Activated naive CD4-positive, alpha-beta T cell treated with anti-CD3 and anti-CD28 coated beads, Interleukin-2, amount 10 ng/mL, durations not matched to agents 7 days and 5 days (primary cell): ENCODE measurements around the gene PLBD2.

ENCODE experiments used
- CTCF ChIA-PET: fragments of 350-600 bp; sonication (Branson Sonifier 250); formaldehyde crosslinking; loops from one replicate; lab custom pipeline; 2021; ENCODE audit warnings: antibody characterized with exemption; lab: Charles Lee
- DNase-seq: peaks from one replicate; pipeline ENCODE4 v3.0.0-alpha.2; 2020
- H3K27ac Mint-ChIP-seq: one replicate; pipeline ENCODE4 v1.8.0; 2021; ENCODE audit warnings: mild to moderate bottlenecking, moderate library complexity, mixed read lengths
- H3K27me3 Mint-ChIP-seq: one replicate; pipeline ENCODE4 v1.8.0; 2021; ENCODE audit warnings: mild to moderate bottlenecking, mixed read lengths
- H3K36me3 Mint-ChIP-seq: one replicate; pipeline ENCODE4 v1.8.0; 2021; ENCODE audit warnings: mixed read lengths
- H3K4me1 Mint-ChIP-seq: one replicate; pipeline ENCODE4 v1.8.0; 2021; ENCODE audit warnings: mixed read lengths
- H3K4me3 Mint-ChIP-seq: one replicate; pipeline ENCODE4 v1.8.0; 2021; ENCODE audit warnings: mild to moderate bottlenecking, moderate library complexity, mixed read lengths
- H3K9me3 Mint-ChIP-seq: one replicate; pipeline ENCODE4 v1.8.0; 2021; ENCODE audit warnings: mixed read lengths

Gene PLBD2

DNA sequence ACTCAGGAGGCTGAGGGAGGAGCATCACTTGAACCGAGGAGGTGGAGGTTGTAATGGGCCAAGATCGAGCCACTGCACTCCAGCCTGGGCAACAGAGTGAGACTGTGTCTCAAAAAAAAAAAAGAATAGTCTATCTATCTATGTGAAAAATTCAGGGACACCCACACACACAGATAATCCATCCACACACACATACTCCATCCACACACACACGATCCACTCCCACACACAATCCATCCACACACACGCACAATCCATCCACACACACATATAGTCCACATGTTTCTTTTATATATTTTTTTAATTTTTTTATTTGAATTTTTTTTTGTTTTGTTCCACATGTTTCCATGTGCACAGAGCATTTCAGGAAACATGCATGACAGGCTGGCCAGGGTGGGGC lies 42.0 kb downstream of the PLBD2 start:
- Mint-ChIP-seq H3K27me3 (peaks cover 52% of the 10 kb centered on the region), H3K36me3 (no peaks in the 10 kb centered on the region), H3K4me1 (no peaks in the 10 kb centered on the region), H3K27ac (no peak overlapping the region), H3K4me3 (no peak overlapping the region), H3K9me3 (no peaks in the 10 kb centered on the region)
- DNase-seq: no peak
- CTCF ChIA-PET: interaction anchor here (0.9 kb wide), 1 partner anchor 65 kb away, joined by 3 read pairs; the partner anchor contains the start of gene SLC8B1

DNA sequence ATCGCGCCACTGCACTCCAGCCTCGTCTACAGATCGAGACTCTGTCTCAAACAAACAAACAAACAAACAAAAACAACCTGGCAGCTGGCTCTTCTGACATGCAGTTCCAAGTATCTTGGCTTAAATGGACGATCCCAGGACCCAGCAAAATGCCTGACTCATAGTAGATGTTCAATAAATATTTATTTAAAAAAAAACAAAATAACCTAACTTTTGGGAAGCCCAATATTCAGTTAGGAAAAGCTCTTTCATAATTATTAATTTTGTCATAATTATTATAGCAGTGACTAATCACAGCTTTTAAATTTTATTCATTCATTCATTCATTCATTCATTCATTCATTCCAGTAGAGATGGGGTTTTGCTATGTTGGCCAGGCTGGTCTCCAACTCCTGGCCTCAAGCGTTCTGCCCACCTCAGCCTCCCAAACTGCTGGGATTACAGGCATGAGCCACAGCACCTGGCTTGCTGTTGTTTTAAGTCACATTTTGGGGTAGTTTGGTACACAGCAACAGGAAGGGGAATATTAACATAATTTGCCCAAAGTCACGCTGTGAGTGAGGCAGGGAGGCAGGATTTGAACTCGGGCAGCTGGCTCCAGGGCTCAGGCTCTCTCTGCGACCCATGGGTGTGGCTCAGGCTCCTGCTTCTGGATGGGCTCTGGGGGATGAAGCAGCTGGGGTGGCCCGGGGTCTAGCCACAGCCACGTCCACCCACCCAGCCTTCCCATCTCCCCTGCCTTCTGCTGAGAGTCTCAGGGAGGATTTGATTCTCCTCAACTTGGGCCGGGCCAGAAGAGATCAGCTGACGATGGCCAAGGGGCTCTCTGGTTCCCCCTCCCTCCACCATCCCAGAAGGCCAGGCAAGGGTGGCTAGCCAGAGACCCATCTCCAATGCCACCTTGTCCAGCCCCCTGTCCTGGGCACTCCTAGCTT lies 42.9 kb downstream of the PLBD2 start:
- Mint-ChIP-seq H3K27ac (no peak overlapping the region), H3K27me3 (peaks cover 52% of the 10 kb centered on the region), H3K36me3 (no peaks in the 10 kb centered on the region), H3K9me3 (no peaks in the 10 kb centered on the region), H3K4me1 (no peaks in the 10 kb centered on the region), H3K4me3 (no peak overlapping the region)
- DNase-seq: no peak
- CTCF ChIA-PET: interaction anchor here (0.6 kb wide), 1 partner anchor 133 kb away, joined by 3 read pairs; no protein-coding TSS in a partner anchor

DNA sequence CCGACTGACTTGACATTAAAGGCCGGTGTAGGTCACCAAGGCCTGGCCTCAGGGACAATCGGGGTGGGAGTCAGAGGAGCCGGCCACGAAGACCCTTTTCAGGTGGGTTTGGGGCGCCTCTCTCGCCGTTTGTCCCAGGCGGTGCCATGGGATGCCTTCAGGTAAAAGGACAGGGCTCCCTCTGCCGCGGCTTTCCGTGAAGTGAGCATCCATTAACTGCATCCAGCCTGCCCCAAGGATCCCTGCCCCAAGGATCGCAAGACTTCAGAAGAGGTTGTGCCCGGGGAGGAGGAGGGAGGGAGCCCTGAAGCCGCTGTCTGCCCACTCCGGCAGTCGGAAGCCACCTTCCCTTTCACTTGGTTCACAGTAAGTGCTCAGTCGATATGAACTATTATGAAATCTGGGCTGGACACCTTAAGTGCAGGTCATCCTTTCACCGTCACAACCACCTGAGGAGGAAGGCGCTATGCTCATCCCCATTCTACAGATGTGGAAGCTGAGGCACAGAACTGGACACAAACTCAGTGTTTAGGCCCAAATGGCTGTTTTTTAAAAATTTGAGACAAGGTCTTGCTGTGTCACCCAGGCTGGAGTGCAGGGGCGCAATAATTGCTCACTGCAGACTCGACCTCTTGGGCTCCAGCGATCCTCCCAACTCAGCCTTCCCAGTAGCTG lies 44.3 kb downstream of the PLBD2 start:
- H3K4me1 Mint-ChIP-seq: no peaks in the 10 kb centered on the region
- no peaks in the 10 kb centered on the region for H3K9me3 Mint-ChIP-seq
- no peak overlapping the region for H3K4me3 Mint-ChIP-seq
- no peak for DNase-seq
- no peaks in the 10 kb centered on the region for H3K36me3 Mint-ChIP-seq
- CTCF ChIA-PET: no interaction called here
- H3K27me3 Mint-ChIP-seq: peaks cover 49% of the 10 kb centered on the region
- no peak overlapping the region for H3K27ac Mint-ChIP-seq

DNA sequence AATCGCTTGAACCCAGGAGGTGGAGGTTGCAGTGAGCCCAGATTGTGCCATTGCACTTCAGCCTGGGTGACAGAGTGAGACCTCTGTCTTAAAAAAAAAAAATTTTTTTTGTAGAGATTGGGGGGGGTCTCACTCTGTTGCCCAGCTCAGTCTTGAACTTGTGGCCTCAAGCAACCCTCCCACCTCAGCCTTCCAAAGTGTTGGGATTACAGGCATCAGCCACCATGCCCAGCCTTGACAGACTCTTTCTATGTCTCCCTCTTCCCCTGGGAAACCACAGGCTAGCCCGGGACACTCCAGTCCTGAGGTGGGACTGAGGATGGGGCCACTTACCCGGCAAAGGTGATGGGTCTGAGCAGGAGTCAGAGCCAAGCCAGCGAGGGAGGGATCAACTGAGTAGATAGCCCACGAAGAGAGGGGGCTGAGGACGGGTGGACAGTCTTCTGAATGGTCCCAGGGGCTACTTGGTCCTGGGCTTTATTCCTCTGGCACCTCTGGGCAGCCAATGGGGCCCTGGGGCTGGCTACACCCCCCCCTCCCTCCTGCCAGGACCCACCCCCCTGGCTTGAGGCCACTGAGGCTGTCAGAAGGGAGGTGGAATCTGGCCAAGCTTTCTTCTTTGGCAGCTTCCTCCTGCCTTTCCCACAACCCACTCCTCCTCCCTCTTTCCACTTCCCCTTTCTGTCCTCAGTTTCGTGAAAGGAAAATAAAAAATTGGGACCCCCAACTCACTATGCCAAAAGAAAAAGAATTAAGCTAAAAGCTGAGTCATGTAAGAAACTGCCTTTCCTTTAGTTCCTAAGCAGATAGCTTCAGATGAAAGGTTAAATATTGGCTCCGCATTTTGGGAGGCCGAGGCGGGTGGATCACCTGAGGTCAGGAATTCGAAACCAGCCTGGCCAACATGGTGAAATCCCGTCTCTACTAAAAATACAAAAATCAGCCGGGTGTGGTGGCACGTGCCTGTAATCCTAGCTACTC lies 45.3 kb downstream of the PLBD2 start, which contains the start of gene SDS:
TSS of gene SDS (minus strand) at position 453 of the 981 bp plus-strand sequence. CDS start 4,179 bp downstream, outside the sequence.
- Mint-ChIP-seq H3K27ac (no peak within 1 kb of the TSS), H3K4me3 (no peak within 1 kb of the TSS), H3K4me1 (no peaks in the 10 kb centered on the region), H3K9me3 (no peaks in the 10 kb centered on the region), H3K36me3 (no peaks in the 10 kb centered on the region), H3K27me3 (peaks cover 47% of the 10 kb centered on the region)
- DNase-seq: no peak
- CTCF ChIA-PET: no interaction called here

DNA sequence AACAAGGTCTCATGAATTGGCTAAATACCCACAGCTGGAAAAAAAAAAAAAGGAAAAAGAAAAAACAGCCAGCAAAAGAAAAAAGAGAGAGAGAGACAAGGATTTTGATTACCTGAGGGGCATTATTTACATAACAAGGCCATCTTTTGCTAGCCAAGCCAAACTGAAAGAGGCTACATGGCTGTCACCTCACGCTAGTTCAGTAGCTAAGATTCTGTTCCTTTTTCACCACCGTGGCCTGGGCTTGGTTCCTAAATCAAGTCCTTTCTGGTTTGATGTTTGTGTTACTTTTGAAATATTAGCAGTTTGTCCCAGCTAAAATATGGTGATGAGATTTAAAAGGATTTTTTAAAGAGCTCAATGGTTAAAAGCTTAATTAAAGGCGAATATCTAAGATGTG lies 47.3 kb downstream of the PLBD2 start:
- no peak overlapping the region for H3K27ac Mint-ChIP-seq
- DNase-seq: no peak
- no peaks in the 10 kb centered on the region for H3K9me3 Mint-ChIP-seq
- peaks cover 57% of the 10 kb centered on the region for H3K27me3 Mint-ChIP-seq
- no peaks in the 10 kb centered on the region for H3K4me1 Mint-ChIP-seq
- H3K4me3 Mint-ChIP-seq: no peak overlapping the region
- no peaks in the 10 kb centered on the region for H3K36me3 Mint-ChIP-seq
- CTCF ChIA-PET: interaction anchor here (1.3 kb wide), 1 partner anchor 20 kb away, joined by 3 read pairs; no protein-coding TSS in a partner anchor

DNA sequence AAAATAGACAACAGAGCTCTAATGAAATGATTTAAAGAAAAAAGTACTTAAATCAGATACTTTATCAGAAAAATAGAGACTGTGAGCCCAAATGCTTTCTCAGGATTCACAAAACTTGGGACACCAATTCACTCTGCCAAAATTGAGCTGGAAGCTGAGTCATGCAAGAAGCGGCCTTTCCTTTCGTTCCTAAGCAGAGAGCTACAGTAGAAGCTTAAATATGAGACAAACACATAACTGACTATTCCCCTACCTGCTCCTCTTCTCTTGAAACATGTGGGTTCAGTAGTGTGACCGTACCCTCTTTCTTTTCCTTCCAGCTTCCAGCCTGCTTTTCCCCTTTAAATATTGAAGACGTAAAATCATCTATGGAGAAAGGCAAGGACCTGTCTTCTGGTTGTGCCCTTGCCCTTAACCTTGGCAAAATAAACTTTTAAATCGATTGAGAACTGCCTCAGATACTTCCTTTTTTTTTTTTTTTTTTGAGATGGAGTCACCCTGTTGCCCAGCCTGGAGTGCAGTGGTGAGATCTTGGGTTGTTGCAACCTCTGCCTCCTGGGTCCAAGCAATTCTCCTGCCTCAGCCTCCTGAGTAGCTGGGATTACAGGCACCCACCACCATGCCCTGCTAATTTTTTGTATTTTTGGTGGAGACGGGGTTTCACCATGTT lies 49.7 kb downstream of the PLBD2 start:
- Mint-ChIP-seq H3K4me3 (no peak overlapping the region), H3K36me3 (no peaks in the 10 kb centered on the region), H3K4me1 (no peaks in the 10 kb centered on the region), H3K27me3 (peaks cover 54% of the 10 kb centered on the region), H3K9me3 (no peaks in the 10 kb centered on the region), H3K27ac (no peak overlapping the region)
- no peak for DNase-seq
- CTCF ChIA-PET: interaction anchor here (0.5 kb wide), 1 partner anchor 1309 kb away, joined by 3 read pairs; no protein-coding TSS in a partner anchor

DNA sequence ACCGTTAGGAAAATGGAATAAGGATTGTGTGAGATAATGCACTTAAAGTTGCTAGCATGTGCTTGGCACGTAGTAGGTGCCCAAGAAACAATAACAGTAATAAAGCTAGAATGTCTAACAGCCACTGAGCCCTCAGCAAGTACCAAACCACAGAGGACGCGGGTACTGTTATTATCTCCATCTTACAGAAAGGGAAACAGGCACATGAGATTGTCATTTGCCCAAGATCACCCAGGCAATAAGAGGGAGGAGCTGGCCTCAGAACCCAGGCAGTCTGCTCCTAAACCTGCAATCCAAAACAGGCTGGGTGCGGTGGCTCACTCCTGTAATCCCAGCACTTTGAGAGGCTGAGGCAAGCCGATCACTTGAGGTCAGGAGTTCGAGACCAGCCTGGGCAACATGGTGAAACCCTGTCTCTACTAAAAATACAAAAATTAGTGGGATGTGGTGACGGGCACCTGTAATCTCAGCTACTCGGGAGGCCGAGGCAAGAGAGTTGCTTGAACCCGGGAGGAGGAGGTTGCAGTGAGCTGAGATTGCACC lies 50.4 kb downstream of the PLBD2 start:
- H3K4me3 Mint-ChIP-seq: no peak overlapping the region
- H3K4me1 Mint-ChIP-seq: no peaks in the 10 kb centered on the region
- no peak overlapping the region for H3K27ac Mint-ChIP-seq
- peaks cover 49% of the 10 kb centered on the region for H3K27me3 Mint-ChIP-seq
- DNase-seq: no peak
- H3K36me3 Mint-ChIP-seq: no peaks in the 10 kb centered on the region
- H3K9me3 Mint-ChIP-seq: no peaks in the 10 kb centered on the region
- CTCF ChIA-PET: interaction anchor here (0.6 kb wide), 1 partner anchor 81 kb away, joined by 3 read pairs; no protein-coding TSS in a partner anchor

DNA sequence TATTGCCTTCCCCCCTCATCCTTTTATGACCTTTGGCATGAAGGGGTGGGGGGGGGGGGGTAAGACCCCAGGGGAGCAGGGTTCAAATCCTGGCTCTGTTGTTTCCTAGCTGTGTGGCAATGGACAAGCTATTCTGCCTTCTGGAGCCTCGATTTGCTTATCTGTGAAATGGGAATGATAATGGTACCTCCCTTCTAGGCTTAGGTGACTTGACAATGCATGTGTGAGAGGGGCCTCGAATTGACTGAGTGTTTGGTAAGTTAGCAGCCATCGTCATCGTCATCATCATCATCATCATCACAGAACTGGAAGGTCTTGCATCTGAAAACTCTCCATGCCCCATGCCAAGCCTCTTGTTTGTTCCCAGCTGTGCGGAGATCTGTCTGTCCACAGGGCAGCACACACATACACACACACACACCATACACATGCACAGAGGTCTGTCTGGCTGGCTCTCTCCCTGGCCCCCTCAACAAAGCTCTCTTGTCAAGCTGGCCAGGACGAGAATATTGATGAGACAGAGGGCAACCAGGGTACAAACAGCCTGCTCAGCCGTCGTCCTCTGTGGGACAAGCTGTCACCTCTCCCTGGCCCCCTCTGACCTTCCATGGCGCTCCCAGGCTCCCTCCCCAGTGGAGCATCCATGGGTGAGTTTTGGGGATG lies 51.2 kb downstream of the PLBD2 start:
- H3K36me3 Mint-ChIP-seq: no peaks in the 10 kb centered on the region
- no peaks in the 10 kb centered on the region for H3K9me3 Mint-ChIP-seq
- DNase-seq: no peak
- CTCF ChIA-PET: interaction anchor here (0.6 kb wide), 1 partner anchor 82 kb away, joined by 3 read pairs; no protein-coding TSS in a partner anchor
- H3K27me3 Mint-ChIP-seq: peaks cover 43% of the 10 kb centered on the region
- H3K4me1 Mint-ChIP-seq: no peaks in the 10 kb centered on the region
- H3K4me3 Mint-ChIP-seq: no peak overlapping the region
- H3K27ac Mint-ChIP-seq: no peak overlapping the region

DNA sequence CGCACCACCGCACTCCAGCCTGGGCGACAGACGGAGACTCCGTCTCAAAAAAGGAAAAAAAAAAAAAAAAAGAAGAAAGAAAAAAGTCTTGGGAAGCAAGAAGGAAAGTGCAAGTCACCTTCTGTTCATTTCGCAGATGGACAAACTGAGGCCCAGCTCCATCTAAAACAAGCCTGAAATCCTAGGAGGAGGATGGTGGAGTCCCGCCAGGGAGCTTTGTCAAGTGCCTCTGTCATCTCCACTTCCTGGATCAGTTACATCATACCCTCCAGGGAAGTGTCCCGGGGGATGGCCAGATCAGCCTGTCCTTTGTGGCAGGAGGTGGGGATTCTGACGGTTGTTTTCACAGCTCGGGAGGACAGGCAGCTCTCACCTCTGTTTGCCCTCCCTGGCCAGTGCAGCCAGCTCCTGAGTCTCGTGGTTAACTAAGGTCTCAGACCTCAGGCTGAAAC lies 55.1 kb downstream of the PLBD2 start:
- DNase-seq: no peak
- Mint-ChIP-seq H3K36me3 (no peaks in the 10 kb centered on the region), H3K9me3 (no peaks in the 10 kb centered on the region), H3K4me3 (no peak overlapping the region), H3K27ac (no peak overlapping the region), H3K27me3 (peaks cover 28% of the 10 kb centered on the region), H3K4me1 (no peaks in the 10 kb centered on the region)
- CTCF ChIA-PET: interaction anchor here (0.9 kb wide), 1 partner anchor 11 kb away, joined by 3 read pairs; no protein-coding TSS in a partner anchor

DNA sequence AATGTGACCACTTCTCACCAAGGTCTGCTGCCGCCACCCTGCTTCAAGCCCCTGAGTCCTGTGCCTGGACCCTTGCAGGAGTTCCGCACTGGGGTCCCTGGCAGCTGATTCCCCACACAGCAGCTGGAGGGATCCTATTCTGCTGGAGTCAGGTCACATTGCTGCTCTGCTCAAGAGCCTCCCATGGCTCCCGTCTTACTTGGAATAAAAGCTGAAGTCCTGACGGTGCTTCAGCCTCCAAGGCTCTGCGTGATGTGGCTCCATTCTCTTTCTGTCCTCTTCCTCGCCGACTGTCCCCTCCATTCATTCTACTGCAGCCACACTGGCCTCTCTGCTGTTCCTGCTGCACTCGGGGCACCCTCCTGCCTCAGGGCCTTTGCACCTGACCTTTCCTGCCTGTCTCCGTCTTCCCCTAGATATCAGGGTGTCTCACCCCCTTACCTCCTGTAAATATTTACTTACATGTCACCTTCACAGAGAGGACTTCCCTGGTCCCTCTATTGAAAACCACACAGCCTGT lies 56.2 kb downstream of the PLBD2 start:
- Mint-ChIP-seq H3K36me3 (no peaks in the 10 kb centered on the region), H3K4me1 (no peaks in the 10 kb centered on the region), H3K4me3 (no peak overlapping the region), H3K9me3 (no peaks in the 10 kb centered on the region), H3K27me3 (peaks cover 26% of the 10 kb centered on the region), H3K27ac (no peak overlapping the region)
- CTCF ChIA-PET: no interaction called here
- DNase-seq: no peak

DNA sequence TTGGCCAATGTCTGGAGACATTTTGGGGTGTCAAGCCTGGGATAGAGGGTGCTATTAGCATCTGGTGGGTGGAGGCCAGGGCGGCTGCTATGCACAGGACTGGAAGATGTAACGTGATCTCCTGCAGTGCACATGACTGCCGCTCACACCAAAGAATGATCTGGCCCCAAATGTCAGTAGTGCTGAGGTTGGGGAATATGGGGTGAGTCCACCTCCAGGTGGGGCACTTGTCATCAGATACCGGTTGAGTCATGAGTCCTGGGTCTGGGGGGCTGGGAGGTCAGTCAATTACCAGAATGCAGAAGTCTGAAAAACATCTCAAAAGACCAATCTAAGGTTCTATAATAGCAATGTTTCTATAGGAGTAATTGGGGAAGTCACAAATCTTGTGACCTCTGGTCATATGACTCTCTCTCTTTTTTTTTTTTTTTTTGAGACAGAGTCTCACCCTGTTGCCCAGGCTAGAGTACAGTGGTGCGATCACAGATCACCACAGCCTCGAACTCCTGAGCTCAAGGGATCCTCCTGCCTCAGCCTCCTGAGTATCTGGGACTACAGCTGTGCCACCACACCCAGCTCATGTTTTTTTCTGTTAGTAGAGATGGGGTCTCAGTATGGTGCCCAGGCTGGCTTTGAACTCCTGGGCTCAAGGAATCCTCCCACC lies 57.8 kb downstream of the PLBD2 start:
- H3K9me3 Mint-ChIP-seq: no peaks in the 10 kb centered on the region
- no peak for DNase-seq
- no peak overlapping the region for H3K27ac Mint-ChIP-seq
- no peak overlapping the region for H3K4me3 Mint-ChIP-seq
- peaks cover 20% of the 10 kb centered on the region for H3K27me3 Mint-ChIP-seq
- H3K36me3 Mint-ChIP-seq: no peaks in the 10 kb centered on the region
- H3K4me1 Mint-ChIP-seq: no peaks in the 10 kb centered on the region
- CTCF ChIA-PET: no interaction called here
